ENCODE measurements around the gene DHRS1. TPM values are rescaled to one million over a fixed set of nuclear protein-coding genes. Genes with fewer than 3 reads are reported as not detected.

DHRS1 gene
- total and polyA plus RNA-seq, 9 of the 15 experiments (the other 6 are each of a cell fraction or from before 2014, with no cell fraction given), result 7.3 to 33.6 (median 13.3) TPM

DNA sequence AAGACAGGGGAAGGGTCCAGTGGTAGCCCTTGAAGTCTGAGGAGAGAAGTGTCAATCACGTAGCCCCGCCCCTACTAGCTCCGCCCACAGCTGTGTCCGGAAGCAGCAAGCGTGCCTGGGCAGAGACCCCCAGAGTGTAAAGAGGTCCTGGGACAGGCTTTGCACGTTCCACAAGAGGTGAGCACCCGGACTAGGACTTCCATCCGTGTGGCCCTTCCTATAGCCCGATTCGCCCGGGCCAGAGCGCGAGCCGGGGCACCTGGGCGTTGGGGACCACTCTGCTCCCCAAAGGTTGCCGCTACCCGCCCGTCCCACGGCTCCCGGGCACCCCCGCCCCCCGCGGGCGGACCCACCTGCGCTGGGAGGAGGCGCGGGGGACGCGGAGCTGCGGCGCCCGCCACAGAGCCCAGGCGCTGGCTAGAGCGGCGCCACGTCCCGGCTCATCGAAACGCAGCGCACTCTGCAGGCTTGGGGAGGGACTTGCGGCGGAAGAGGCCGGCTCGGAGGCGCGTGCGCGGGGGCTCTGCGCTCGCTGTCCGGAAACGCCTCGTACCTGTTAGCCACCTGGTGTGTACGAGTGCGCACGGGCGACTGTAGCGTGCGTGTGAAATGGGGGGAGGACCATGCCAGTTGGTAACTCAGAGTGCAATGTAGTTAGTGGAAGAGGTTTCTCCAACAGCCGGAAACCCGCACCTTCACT is 28.3 kb downstream of the DHRS1 start, which contains the start of gene RABGGTA (continued):
- TF ChIP-seq ZBTB33 (CRISPR knock-in tag; IDR thresholded peaks at IDR 0.05), result no peak
- TF ChIP-seq, protein P1, sequence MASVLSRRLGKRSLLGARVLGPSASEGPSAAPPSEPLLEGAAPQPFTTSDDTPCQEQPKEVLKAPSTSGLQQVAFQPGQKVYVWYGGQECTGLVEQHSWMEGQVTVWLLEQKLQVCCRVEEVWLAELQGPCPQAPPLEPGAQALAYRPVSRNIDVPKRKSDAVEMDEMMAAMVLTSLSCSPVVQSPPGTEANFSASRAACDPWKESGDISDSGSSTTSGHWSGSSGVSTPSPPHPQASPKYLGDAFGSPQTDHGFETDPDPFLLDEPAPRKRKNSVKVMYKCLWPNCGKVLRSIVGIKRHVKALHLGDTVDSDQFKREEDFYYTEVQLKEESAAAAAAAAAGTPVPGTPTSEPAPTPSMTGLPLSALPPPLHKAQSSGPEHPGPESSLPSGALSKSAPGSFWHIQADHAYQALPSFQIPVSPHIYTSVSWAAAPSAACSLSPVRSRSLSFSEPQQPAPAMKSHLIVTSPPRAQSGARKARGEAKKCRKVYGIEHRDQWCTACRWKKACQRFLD (CRISPR knock-in tag; IDR thresholded peaks at IDR 0.05), result no peak
- TF ChIP-seq ZNF449 (CRISPR knock-in tag; IDR thresholded peaks at IDR 0.05), result no peak
- TF ChIP-seq, protein P2, sequence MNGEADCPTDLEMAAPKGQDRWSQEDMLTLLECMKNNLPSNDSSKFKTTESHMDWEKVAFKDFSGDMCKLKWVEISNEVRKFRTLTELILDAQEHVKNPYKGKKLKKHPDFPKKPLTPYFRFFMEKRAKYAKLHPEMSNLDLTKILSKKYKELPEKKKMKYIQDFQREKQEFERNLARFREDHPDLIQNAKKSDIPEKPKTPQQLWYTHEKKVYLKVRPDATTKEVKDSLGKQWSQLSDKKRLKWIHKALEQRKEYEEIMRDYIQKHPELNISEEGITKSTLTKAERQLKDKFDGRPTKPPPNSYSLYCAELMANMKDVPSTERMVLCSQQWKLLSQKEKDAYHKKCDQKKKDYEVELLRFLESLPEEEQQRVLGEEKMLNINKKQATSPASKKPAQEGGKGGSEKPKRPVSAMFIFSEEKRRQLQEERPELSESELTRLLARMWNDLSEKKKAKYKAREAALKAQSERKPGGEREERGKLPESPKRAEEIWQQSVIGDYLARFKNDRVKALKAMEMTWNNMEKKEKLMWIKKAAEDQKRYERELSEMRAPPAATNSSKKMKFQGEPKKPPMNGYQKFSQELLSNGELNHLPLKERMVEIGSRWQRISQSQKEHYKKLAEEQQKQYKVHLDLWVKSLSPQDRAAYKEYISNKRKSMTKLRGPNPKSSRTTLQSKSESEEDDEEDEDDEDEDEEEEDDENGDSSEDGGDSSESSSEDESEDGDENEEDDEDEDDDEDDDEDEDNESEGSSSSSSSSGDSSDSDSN (IDR thresholded peaks at IDR 0.05; ENCODE audit: borderline replicate concordance in 1 of 2, low read depth in 2 of 2, low read length in 2 of 2), result no peak
- no peak for TF ChIP-seq TSC22D4 (tag; IDR thresholded peaks at IDR 0.05)
- TF ChIP-seq LEF1 (IDR thresholded peaks at IDR 0.05), result no peak
- no peak for TF ChIP-seq NFATC3 (IDR thresholded peaks at IDR 0.05)
- no peak for TF ChIP-seq HMG20B (CRISPR knock-in tag; IDR thresholded peaks at IDR 0.05)
- TF ChIP-seq NCOA2 (IDR thresholded peaks at IDR 0.05; ENCODE audit: partially characterized antibody in 2 of 2), result no peak
- no peak for TF ChIP-seq DNMT1 (IDR thresholded peaks at IDR 0.05)
- no peak for TF ChIP-seq IFI16 (CRISPR knock-in tag; IDR thresholded peaks at IDR 0.05)
- TF ChIP-seq SAP30 (IDR thresholded peaks at IDR 0.05; ENCODE audit: borderline replicate concordance, insufficient read depth, low read depth, low read length, poor library complexity, severe bottlenecking), result no peak
- no peak for TF ChIP-seq SREBF2 (CRISPR knock-in tag; IDR thresholded peaks at IDR 0.05)
- TF ChIP-seq KLF1 (tag; IDR thresholded peaks at IDR 0.05), result no peak
- TF ChIP-seq, protein P3, sequence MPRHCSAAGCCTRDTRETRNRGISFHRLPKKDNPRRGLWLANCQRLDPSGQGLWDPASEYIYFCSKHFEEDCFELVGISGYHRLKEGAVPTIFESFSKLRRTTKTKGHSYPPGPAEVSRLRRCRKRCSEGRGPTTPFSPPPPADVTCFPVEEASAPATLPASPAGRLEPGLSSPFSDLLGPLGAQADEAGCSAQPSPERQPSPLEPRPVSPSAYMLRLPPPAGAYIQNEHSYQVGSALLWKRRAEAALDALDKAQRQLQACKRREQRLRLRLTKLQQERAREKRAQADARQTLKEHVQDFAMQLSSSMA (CRISPR knock-in tag; IDR thresholded peaks at IDR 0.05), result no peak
- TF ChIP-seq, protein P4, sequence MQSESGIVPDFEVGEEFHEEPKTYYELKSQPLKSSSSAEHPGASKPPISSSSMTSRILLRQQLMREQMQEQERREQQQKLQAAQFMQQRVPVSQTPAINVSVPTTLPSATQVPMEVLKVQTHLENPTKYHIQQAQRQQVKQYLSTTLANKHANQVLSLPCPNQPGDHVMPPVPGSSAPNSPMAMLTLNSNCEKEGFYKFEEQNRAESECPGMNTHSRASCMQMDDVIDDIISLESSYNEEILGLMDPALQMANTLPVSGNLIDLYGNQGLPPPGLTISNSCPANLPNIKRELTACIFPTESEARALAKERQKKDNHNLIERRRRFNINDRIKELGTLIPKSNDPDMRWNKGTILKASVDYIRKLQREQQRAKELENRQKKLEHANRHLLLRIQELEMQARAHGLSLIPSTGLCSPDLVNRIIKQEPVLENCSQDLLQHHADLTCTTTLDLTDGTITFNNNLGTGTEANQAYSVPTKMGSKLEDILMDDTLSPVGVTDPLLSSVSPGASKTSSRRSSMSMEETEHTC (IDR thresholded peaks at IDR 0.05), result no peak
- TF ChIP-seq NR2C1 (IDR thresholded peaks at IDR 0.05), result no peak
- no peak for TF ChIP-seq NR2C1 (tag; IDR thresholded peaks at IDR 0.05)
- TF ChIP-seq ZNF146 (CRISPR knock-in tag; IDR thresholded peaks at IDR 0.05; ENCODE audit: unreplicated experiment), result no peak

Data from K562 (cell line).